HS-27A (cell line): Measurements from ENCODE around the gene RABL6.
"Not testable (repeated sequence)": the region's sequence is repeated elsewhere in the genome, so short reads cannot be mapped to it uniquely, and the experiment has no call there.

ENCODE experiments used
- DNase-seq: peaks from one replicate; pipeline ENCODE4 v3.0.0-alpha.2; 2012; ENCODE audit warnings: low read depth, missing footprints

Gene RABL6

DNA sequence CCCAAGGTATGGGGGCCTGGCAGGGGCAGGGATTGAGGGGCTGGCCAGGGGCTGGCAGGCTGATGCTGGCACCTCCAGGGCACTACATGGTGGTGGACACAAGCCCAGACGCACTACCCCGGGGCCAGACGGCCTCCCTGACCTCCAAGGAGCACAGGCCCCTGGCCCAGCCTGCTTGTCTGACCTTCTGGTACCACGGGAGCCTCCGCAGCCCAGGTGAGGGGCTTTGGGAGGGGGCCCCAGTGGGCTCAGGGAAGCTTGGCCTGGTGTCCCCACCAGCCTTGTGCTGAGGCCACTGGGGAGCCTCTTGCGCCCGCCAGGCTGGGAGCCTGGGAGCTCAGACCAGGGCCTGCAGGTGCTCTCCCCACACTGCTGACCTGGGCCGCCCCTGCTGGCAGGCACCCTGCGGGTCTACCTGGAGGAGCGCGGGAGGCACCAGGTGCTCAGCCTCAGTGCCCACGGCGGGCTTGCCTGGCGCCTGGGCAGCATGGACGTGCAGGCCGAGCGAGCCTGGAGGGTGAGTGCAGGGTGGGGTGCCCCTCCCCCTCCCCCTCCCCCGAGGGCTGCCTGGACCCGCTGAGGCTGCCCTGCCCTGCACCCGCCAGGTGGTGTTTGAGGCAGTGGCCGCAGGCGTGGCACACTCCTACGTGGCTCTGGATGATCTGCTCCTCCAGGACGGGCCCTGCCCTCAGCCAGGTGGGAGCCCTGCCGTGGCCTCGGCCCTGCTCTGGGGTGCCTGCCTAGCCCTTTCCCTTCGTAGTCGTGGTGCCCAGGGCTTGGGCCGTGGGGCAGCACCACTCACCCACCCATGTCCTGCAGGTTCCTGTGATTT lies 50.0 kb downstream of the RABL6 start:
- DNase-seq = no peak

DNA sequence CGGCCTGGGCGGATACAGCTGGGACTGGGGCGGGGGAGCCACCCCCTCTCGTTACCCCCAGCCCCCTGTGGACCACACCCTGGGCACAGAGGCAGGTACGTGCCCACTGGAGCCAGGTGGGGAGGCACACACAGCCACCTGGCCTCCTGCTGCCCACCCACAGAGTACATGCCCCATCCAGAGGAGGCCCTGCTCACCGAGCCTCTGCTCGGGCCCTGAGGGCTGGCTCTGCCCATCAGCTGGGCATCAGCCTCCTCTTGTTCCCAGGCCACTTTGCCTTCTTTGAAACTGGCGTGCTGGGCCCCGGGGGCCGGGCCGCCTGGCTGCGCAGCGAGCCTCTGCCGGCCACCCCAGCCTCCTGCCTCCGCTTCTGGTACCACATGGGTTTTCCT lies 50.7 kb downstream of the RABL6 start:
- no peak for DNase-seq

DNA sequence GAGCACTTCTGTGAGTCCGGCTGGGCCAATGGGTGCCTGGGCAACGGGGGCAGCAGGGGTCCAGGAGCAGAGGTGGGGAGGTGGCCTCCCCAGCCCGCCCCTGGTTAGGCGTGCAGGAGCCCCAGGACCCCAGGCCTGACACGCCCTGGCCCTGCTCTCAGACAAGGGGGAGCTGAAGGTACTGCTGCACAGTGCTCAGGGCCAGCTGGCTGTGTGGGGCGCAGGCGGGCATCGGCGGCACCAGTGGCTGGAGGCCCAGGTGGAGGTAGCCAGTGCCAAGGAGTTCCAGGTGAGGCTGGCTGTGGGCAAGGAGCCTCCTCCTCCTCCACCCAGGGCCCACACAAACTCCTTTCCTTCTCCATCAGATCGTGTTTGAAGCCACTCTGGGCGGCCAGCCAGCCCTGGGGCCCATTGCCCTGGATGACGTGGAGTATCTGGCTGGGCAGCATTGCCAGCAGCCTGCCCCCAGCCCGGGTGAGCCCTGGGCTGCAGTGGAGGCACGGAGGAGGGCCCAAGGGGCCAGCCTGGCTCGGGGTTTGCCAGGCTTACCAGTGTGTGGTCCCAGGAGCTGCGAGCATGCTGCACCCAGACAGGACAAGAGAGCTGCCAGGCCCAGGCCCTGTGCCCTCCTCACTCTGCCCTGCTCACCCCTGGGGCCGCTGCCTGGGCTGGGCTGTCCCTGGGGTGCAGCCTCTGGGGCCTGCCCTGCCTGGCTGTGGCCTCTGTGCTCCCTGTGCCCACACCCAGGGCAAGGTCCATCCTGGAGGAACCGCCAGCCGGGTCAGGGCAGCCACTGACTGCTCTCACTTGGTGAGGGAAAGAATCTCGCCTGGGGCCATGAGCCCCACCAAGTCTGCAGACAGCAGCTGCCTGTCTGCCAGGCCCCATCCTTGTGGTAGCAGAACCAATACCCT lies 51.4 kb downstream of the RABL6 start:
- DNase-seq = no peak

DNA sequence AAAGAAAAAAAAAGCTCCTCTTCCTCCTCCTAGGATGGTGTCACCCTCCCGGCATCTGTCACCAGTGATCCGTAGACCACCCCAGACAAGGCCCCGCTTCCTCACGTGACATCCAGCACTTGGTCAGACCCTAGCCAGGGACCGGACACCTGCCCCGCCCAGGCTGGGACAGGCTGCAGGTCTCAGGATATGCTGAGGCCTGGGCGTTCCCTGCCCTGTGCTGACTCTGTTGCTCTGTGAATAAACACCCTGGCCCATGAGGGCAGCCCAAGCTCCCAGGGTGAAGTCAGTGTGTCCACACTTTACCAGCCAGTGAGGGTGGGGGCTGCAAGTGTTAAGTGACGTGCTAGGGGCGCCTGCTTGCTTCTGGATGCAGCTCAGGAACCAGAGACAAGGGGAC lies 52.8 kb downstream of the RABL6 start:
- no peak for DNase-seq

DNA sequence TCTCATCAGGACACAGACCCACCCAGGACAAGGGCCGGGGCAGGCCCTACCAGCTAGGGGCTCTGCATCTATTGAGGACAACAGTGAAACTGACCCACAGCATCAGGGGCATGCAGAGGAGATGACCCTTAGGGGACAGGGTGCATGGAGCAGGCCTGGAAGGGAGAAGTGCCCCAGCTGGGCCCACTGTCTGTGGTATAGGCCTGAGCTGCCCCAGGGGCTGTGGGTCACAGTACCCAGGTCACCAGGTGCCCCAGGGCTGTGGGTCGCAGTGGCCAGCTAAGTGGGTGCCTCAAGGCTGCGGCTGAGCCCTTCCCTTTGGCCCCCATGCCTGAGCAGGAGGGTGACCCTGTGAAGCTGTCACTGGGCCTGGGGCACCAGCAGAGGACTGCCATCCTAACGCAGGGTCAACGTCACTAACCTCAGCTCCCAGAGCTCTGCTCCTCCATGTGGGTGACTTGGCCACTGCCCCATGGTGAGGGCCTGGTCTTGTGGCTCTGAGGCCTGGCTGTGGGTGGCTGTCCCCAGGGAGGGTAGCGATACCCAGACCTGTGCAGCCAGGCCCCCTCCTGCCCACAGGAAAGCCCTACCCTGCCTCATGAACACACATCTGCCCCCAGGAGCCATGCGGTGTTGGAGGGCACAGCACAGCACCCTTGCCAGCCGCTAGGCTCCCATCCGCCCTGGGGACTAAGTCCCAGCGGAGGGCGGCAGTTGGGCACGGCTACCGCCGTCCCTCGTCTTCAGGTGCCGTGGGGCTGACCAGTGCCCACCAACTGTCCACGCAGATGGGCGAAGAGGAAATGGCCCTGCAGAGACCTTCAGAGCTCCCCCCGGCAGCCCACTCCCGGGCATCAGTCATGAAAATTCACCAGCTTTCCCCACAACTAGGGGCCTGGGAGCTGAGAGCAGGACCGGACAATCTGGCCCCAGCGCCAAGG lies 53.5 kb downstream of the RABL6 start:
- DNase-seq = no peak

DNA sequence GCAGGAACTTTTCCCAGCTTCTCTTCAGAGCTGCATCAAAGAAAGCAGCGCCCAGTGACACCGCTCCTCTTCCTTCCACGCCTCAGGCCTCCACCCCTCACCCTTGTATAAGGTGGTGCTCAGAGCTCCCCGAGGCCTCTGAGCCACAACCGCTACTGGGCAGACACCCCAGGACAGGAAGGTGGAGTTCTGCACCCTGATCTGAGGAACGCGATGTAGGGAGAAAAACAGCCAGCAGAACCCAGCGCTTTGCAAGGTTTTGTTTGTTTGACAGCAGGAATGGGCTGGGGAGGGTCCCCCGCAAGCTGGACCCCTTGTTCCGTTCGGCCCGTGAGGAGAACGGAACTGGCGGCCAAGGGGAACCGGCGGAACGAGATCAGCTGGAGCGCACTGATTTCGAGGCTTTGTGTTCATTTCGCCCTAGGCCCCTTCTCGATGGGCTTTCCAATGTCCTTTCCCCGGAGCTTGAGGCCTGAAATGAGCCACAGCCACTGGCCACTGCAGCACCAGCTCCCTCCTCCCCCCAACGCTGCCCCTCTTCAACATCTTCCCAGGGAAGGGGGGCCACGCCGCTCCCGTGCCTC lies 54.2 kb downstream of the RABL6 start:
- DNase-seq = no peak

DNA sequence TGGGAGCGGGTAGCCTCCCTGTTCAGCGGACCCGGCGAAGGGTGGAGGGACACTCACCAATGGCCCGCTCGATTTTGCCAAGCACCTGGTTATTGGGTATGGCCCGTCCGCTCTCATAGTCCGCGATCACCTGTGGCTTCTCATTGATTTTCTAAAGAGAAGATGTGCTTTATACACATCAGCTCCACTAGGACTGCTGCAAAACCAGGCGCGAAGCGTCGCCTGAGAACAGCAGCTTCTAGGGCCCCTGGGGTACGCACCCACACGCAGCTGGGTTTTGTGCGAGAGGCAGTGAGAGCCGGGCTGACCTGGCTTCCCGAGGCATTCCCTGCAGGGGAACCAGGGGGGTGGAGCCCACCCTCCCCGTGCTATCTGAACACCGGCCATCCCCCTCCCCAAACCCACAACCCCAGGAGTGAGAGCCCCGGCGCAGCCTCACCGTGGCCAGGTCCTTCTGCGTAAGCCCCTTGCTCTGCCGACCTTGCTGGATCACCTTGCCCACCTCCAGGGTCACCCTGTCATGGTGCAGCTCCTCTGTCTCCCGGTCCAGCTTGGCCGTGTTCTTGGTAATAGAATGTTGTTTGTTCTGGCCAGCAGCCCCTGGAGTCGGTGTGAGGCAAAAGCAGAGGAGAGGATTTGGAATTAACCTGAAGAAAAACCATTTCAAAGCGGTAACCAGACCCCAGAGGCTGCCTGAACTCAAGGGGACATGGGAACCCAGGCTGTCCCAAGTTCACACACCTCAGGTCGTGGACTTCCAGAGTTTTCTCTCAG lies 55.3 kb downstream of the RABL6 start:
- DNase-seq = no peak

DNA sequence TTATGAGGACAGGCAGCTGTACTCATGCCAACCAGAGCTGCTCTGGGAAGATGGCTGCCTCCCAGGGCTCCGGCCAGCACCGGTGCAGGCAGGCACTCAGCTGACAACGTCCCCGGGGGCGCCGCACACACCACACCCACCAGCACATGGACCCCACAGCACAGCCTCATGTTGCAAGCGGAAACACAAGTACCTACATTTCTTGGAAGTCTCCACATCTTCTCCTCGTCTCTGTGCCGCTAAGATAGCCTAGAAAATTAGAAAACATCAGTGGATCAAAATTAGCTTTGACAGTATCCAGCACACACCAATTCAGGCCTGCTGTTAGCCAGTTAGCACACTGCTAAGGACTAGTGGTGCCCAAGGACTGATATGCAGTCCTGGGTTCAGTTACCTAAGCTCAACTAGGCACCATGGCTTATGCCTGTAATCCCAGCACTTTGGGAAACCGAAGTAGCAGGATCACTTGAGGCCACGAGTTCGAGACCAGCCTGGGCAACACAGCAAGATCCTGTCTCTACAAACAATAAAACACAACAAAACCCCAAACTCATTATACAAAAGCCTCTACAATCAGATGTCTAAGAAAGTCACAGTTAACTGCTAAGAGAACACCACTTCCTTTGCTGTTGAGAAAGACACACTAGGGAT lies 56.0 kb downstream of the RABL6 start:
- no peak for DNase-seq

DNA sequence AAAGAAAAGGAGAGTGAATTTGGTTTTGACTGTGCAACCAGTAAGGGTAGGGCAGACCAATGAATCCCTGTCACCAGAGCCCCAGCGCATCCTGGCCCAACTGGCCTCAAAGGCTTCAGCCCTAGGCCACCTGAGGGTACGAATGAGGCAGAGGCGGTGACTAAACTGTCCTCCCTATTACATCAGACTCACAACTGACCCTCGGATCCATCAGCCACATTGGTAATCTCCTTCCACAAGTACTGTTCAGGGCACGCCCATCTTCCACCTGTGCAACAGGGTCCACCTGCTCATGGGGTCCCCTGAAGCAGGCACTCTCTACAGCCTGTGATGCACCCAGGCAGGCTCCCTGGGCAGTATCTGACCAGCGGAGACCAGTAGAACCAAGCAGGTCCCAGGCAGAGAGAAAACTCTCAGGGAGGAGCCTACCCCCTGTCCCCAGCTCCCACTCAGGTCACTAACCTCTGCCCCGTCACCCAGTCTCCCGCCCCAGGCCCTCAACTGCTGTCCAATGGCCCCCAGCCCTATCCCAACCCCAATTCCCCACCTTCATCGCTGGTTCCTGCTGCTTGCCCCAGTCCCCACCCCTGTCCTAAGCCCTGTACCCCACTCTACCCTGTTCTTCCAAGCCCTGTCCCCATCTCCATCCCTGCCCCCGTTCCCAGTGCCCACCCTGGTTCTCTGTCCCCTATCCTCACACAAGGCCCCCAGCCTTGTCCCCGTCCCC lies 57.5 kb downstream of the RABL6 start:
- DNase-seq = no peak

DNA sequence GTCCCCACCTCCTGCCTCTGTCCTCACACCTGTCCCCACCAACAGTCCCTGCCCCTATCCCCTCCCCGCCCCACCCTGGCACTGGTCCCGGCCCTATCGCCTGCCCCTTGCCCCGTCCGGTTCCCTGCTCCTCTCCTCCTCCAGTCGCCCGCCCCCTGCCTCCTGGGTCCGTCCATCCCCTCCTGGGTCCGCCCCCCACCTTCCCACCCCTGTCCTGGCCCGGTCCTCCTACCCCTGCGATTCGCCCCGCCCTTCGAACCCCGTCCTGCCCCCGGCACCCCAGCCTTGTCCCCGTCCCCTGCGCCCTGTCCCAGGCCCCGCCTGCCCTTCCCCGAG lies 58.0 kb downstream of the RABL6 start:
- no peak for DNase-seq

DNA sequence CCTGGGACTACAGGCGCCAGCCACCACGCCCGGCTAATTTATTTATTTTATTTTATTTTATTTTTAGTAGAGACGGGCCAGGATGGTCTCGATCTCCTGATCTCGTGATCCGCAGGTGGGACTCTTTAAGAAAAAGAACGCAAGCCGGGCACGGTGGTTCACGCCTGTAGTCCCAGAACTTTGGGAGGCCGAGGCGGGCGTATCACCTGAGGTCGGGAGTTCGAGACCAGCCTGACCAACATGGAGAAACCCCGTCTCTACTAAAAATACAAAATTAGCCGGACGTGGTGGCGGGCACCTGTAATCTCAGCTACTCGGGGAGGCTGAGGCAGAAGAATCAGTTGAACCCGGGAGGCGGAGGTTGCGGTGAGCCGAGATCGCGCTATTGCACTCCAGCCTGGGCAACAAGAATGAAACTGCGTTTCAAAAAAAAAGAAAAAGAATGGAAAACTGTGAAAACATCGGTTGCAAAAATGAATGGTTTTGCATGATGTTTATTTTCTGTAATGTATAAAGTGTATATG lies 59.2 kb downstream of the RABL6 start:
- DNase-seq = not testable (repeated sequence)

DNA sequence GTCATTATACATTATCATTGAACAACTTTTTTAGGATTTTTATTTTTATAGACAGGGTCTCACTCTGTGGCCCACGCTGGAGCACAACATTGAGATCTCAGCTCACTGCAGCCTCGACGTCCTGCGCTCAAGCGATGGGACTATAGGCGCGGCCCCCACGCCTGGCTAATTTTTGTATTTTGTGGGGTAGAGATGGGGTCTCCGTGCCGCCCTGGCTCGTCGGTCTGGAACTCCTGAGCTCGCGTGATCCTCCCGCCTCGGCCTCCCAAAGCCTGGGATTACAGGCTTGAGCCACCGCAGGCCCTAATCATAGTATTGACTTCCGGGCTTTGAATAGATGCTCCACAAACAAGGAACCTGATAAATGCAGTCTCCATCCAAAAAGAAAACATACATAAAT lies 59.7 kb downstream of the RABL6 start:
- DNase-seq = no peak

DNA sequence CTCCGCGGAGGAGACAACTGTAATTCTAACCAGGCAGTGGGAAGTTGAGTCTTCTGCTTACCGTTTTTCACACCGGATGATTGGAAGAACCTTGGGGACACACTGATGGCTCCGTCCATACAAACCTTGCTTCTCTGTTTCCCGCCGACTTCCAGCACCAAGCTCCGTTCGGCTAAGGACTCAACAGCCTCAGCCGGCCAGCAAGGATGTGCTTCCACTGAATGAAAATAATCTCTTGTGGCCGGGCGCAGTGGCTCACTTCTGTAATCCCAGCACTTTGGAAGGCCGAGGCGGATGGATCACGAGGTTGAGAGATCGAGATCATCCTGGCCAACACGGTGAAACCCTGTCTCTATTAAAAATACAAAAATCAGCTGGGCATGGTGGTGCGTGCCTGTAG lies 60.2 kb downstream of the RABL6 start:
- DNase-seq = no peak

DNA sequence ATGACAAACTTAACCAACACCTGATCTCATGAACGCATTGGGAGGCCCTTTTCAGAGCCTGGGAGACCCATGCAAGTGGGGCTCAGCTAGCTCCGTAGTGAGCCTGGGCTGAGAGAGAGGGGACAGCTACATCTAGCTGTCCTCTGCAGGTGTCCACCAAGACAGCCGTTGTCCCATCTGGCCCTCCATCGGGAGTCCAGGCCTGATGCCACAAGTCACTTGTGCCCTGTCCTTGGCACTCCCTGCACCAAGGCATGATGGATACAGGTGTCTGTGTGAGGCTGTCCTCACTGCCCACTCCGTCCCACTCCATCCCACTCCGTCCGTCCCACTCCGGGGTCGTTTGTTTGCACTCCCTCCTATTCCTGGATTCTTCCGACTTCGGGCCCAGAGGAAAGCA lies 60.9 kb downstream of the RABL6 start:
- no peak for DNase-seq

DNA sequence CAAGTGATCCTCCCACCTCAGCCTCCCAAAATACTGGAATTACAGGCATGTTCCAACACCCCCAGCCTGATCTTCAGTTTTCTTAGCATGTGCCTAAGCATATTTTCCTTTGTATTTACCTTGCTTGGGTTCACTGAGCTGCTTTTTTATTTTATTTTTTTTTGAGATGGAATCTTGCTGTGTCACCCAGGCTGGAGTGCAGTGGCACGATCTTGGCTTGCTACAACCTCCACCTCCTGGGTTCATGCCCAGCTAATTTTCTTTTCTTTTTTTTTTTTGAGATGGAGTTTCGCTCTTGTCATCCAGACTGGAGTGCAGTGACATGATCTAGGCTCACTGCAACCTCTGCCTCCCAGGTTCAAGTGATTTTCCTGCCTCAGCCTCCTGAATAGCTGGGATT lies 61.9 kb downstream of the RABL6 start:
- not testable (repeated sequence) for DNase-seq

DNA sequence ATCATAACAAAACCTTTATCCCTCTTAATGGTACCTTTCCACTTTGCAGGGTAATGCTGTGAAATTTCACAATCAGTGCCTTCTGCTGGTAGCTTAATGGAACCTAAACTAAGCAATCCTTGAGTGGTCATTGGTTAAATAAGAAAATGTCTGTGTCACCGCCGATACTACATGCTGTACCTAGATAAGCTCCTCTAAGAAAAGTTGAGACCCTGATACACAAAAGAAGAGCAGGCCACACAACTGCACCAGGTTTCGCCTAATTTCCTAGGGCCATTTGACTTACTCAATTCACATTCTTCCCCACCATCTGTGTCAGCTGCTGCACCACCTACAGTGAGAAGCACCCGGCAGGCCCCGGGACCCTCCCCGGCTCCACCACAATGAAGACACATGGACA lies 67.4 kb downstream of the RABL6 start:
- no peak for DNase-seq

DNA sequence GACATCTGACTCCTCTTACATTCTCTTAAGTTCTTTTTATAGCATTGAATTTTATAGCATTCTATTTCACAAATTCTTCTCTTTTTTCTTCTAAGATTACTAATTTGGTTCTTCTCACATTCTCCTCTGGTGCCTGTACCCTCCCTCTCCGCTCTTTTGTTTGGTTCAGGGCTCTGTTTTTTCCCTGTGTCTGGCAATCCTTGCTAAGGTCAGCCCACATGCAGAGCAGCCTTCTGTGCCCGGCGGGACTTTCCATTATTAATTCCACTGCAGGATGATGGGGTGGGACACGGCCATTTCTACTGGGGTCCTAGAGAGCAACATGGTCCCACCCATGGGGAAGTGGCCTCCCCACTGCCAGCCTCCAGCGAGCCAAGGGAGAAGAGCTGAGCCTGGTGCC lies 68.7 kb downstream of the RABL6 start:
- no peak for DNase-seq

DNA sequence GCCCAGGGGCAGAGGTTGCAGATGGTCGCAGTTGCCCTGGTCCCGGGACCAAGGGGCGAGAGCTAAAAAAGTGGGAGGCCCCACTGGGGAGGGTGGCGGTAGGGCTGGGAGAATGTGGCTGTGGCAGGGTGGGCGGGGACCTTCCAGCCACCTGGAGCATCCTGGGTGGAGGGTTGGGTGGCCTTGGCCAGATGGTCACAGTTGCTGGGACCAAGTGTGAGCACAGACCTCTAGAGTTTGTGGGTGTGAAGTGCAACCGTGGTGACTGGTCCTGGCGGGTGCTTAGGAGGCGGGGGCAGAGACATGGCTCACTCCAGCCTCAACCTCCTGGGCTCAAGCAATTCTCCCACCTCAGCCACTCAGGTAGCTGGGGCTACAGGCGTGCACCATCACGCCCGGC lies 72.9 kb downstream of the RABL6 start:
- no peak for DNase-seq

DNA sequence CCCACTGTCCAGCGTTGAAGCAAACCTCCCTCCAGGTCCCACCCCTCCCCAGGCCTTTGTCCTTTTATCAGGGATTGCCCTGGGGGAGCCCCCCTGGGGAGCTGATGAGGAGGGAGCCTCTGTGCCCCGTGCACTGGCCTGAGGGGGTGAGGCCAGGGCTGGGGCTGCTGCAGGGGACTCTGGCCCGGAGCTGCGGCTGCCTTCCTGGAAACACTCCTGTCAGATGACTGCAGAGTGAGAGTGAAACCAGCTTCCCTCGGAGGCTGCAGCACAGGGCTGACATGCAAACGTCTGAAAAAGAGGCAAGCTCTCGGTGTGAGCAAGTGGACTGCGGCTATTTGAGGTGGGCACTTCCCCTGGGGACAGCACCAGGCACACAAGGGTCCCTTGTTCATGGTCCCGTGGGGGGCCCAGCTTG lies 74.0 kb downstream of the RABL6 start:
- DNase-seq = no peak
